GM03348 (cell line): ENCODE results near the gene WASF1.
"Not testable (repeated sequence)": the region's sequence is repeated elsewhere in the genome, so short reads cannot be mapped to it uniquely, and the experiment has no call there.

ENCODE experiments used
- DNase-seq: peaks from one replicate; pipeline ENCODE4 v3.0.0; 2012; ENCODE audit warnings: low spot score

WASF1 gene

GRCh38 chr6:110173506-110174132 lies 5.9 kb downstream of the WASF1 start:
- DNase-seq, result no peak

- DNase-seq, result no peak
Observed at GRCh38 chr6:110170081-110170480, 9.4 kb downstream of the WASF1 start.

- no peak for DNase-seq
Observed at GRCh38 chr6:110158479-110158878, 21.0 kb downstream of the WASF1 start.

DNA sequence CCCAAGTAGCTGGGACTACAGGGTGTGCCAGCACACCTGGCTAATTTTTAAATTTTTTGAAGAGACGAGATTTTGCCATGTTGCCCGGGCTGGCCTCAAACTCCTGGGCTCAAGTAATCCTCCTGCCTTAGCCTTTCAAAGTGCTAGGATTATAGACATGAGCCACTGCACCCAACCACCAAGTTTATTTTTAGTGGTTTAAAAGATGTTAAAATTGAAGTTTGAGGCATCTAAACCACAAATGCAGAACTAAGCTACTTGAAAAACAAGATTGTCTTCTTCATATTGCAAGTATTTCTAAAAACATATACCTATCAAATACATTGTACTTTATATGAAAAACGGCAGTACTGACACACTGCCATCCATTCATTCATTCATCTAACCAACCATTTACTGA lies 31.6 kb downstream of the WASF1 start:
- DNase-seq, result no peak

DNA sequence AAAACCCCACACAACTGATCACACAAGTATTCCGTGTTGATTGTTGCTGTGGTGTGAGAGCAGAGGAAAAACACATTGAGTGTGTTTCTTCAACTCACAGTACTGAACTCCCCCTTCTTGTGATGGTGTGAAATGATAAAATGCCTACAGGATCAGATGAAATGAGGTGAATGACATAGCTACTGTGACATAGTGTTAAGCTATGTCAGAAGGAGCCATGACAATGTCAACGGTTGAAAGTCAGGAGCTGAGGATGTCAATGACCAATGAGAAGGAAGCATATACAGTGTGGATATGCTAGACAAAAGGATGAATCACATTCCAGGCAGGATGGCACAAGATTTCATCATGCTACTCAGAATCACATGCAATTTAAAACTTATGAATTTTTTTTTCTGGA lies 38.8 kb downstream of the WASF1 start:
- DNase-seq, result peak; percentile 76

DNA sequence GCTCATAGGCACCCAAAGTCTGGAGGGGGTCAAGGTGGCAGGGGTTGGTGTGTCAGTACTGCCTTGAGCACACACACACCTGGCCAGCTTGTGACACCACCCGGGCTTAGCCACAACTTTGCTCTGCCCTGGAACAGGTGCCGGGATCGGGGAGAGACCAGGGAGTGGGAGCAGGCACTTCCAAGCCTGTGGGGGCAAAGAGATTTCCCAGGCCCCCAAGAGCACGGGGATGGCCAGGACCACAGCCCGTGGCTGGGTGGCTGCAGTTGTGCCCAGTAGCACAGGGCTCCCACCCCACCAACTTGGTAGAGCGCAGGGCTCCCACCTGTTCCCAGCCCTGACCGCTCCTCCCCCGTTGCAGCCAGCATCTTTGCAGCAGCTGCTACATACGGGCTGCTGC lies 40.4 kb downstream of the WASF1 start:
- DNase-seq, result no peak

GRCh38 chr6:110137924-110138887 lies 41.3 kb downstream of the WASF1 start:
- DNase-seq, result no peak

DNA sequence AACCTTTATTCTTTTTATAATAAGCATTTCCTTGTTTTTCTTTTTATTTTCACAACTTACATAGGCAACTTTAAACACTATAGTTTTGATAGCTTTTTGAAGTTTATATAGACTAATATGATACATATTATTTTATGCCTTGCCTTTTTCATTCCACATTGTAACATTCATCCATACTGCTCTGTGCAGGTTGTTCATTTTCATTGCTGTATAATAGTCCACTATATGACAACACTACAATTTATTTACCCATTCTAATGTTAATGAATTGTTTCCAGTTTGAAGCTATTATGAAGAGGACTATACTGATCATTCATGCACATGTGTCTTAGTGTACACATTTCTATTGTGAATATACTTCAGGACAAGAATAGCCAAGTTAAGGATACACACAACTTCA lies 49.1 kb downstream of the WASF1 start:
- no peak for DNase-seq

GRCh38 chr6:110128418-110128817 lies 51.1 kb downstream of the WASF1 start:
- DNase-seq, result no peak

- DNase-seq, result no peak
Observed at GRCh38 chr6:110125361-110125760, 54.1 kb downstream of the WASF1 start.

- not testable (repeated sequence) for DNase-seq
Observed at GRCh38 chr6:110121655-110122054, 57.8 kb downstream of the WASF1 start.

GRCh38 chr6:110116258-110116657 lies 63.2 kb downstream of the WASF1 start:
- no peak for DNase-seq

DNA sequence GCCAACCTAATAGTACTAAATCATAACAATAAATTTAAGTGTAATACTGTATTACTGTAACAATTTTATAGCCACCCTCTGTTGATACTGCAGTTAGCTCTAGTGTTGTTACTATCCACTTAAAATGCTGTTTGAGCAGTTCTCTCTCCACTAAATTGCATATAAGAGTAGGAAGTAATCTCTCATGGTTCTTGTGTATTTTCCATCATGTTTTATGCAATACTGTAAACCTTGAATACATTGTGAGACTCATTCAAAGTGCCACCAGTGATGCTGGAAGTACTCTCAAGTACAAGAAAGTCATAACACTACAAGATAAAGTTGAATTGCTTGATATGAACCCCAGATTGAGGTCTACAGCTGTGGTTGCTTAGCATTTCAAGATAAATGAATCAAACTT lies 65.5 kb downstream of the WASF1 start:
- DNase-seq, result no peak

DNA sequence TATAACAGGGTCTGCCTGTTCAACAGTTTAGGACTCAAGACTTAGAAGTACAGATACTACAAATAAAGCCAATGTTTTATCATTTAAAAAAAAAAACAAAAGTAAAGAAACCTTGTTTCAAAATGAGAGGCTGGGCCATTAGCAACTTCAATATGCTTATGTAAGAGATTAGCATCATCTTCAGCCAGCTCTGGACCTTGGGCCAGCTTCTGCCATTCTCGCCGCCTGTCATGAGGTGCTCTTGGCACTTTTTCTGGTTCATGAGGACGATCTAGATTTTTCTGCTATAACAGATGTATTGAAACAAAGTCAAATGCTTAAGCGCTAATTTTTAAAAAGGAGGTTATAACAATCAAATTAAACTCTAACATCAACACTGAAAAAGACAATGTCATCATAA lies 74.2 kb downstream of the WASF1 start:
- no peak for DNase-seq

DNA sequence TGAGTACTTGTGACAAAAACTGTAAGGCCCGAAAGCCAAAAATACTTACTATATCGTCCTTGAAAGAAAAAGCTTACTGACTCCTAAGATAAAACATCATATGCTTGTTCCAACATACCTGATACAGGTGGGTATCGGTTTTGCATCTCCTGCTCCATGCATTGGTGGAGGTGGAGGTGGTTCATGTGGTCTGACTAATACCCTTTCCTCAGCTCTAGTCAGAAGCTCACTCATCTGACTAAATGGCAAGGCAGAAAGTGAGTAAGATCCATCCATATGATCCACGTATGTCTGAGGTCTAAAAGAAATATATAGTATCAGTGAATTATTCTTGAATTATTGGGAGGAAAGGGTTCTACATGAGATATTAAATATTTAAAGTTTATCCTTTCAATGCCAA lies 76.2 kb downstream of the WASF1 start:
- DNase-seq, result no peak

DNA sequence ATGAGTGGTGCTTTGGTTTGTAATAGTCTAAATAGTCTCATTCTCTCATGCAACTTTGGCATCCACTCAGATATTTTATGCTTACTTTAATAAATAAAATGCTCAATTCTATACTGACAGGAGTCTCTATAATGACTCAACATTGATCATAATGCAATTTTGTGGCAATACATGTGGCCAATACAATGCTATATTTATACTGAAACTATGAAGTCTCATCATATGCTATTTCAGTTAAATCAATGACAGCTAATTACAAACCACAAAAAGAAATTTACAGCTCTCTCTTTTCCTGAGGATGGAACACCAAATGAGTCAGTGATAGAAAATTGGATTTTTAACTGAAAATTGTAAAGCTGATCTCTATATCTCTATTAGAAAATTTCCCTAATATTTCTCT lies 77.1 kb downstream of the WASF1 start:
- DNase-seq, result peak; percentile 19

DNA sequence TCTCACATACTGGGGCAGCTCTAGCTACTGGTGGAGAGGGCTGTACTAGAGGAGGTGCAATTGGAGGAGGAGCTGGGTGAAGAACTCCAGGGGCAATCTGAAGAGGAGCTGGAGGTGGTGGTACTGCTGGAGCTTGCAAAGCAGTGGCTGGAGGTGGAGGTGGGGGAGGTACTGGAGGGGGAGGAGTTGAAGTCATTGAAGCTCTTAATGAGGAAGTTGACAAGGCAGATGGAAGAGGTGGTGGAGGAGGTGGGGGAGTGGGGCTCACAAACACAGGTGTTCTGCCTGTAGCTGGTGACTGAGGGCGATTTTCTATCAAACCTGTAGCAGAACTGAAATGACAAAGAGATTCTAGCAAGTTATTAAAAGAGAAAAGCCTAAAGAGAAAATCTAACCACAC lies 77.6 kb downstream of the WASF1 start:
- no peak for DNase-seq

GRCh38 chr6:110098511-110099116 lies 80.9 kb downstream of the WASF1 start:
- no peak for DNase-seq

DNA sequence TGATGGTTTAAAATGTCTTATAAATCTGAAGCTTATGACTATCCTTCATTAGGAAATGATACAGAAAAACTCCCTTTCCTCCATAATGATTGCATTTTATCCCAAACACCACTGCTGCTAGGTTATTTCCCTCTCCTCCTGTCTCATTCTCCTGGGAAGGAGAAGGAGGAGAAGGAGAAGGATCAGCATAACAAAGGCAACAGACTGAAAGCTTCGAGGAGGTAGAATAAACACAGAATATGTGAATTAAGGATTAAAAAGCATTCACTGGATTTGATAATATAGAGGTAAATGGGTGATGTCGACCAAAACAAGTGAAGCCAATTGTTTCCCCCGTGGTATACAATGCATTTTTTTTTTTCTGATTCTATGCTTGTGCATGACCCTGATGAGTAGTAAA lies 82.0 kb downstream of the WASF1 start:
- DNase-seq, result no peak

GRCh38 chr6:110095935-110096334 lies 83.5 kb downstream of the WASF1 start:
- DNase-seq, result no peak

- DNase-seq, result no peak
Observed at GRCh38 chr6:110095101-110095500, 84.4 kb downstream of the WASF1 start.

- DNase-seq, result no peak
Observed at GRCh38 chr6:110093981-110094380, 85.5 kb downstream of the WASF1 start.

GRCh38 chr6:110090876-110091275 lies 88.6 kb downstream of the WASF1 start:
- no peak for DNase-seq
